T-helper 17 cell (primary cell): ENCODE measurements around the gene TMEM260. TPM values are rescaled to one million over a fixed set of nuclear protein-coding genes. Genes with fewer than 3 reads are reported as not detected.

ENCODE experiments used
- ATAC-seq: fragments of 150-1000 bp; cut with Tn5 transposase; 2 replicates; pipeline ENCODE4 v1.10.0; 2021; ENCODE audit warnings: mild to moderate bottlenecking, moderate library complexity
- DNase-seq, 3 donors: peaks; one replicate each; pipeline versions ENCODE4 v3.0.0 to v3.0.0-alpha.2; 2020 to 2021
- H3K9me3 ChIP-seq: one replicate; pipeline ENCODE4 v1.7.0; 2013; ENCODE audit warnings: low read length, mild to moderate bottlenecking; ENCODE audit not compliant: control insufficient read depth, poor library complexity, severe bottlenecking
- H3K27ac Mint-ChIP-seq: one replicate; pipeline ENCODE4 v1.8.0; 2022; ENCODE audit warnings: mild to moderate bottlenecking, moderate library complexity, mixed read lengths
- H3K27me3 Mint-ChIP-seq: one replicate; pipeline ENCODE4 v1.8.0; 2022; ENCODE audit warnings: mixed read lengths
- H3K36me3 Mint-ChIP-seq: one replicate; pipeline ENCODE4 v1.8.0; 2022; ENCODE audit warnings: low read depth, mixed read lengths
- H3K4me1 Mint-ChIP-seq: one replicate; pipeline ENCODE4 v1.8.0; 2022; ENCODE audit warnings: mild to moderate bottlenecking, mixed read lengths
- H3K4me3 Mint-ChIP-seq: one replicate; pipeline ENCODE4 v1.8.0; 2022; ENCODE audit warnings: mild to moderate bottlenecking, moderate library complexity, mixed read lengths
- total RNA-seq, 4 donors: library from RNA in 2 of 4; stranded (reverse) in 2 of 4; gene quantifications; one replicate each; pipeline ENCODE4 v1.2.3 and lab custom pipeline; 2022 to 2026

TMEM260 gene
- total RNA-seq, 2 donors from 2014 or later, result 16.8 to 21.2 TPM

- Mint-ChIP-seq H3K27me3 (no peaks in the 10 kb centered on the region), H3K4me1 (no peaks in the 10 kb centered on the region), H3K36me3 (peaks cover 13% of the 10 kb centered on the region), H3K4me3 (no peak overlapping the region), H3K27ac (no peak overlapping the region)
- H3K9me3 ChIP-seq, result peaks cover 8% of the 10 kb centered on the region
- ATAC-seq (no peak), DNase-seq (no peak)
These were observed 51.1 kb downstream of the TMEM260 start for GRCh38 chr14:56630707-56631106.

GRCh38 chr14:56632195-56632594 is 52.6 kb downstream of the TMEM260 start:
- H3K27ac Mint-ChIP-seq, result no peak overlapping the region
- H3K4me3 Mint-ChIP-seq, result no peak overlapping the region
- no peaks in the 10 kb centered on the region for H3K27me3 Mint-ChIP-seq
- H3K9me3 ChIP-seq, result peaks cover 8% of the 10 kb centered on the region
- H3K36me3 Mint-ChIP-seq, result peaks cover 17% of the 10 kb centered on the region
- no peaks in the 10 kb centered on the region for H3K4me1 Mint-ChIP-seq
- ATAC-seq (no peak), DNase-seq (no peak)

GRCh38 chr14:56633544-56633943 is 53.9 kb downstream of the TMEM260 start:
- Mint-ChIP-seq H3K4me3 (no peak overlapping the region), H3K4me1 (no peaks in the 10 kb centered on the region), H3K27ac (no peak overlapping the region), H3K36me3 (peaks cover 23% of the 10 kb centered on the region), H3K27me3 (no peaks in the 10 kb centered on the region)
- no peak for ATAC-seq
- peaks cover 8% of the 10 kb centered on the region for H3K9me3 ChIP-seq
- no peak for DNase-seq

- H3K9me3 ChIP-seq, result peaks cover 5% of the 10 kb centered on the region
- H3K4me3 Mint-ChIP-seq, result no peak overlapping the region
- H3K27ac Mint-ChIP-seq, result no peak overlapping the region
- peaks cover 25% of the 10 kb centered on the region for H3K36me3 Mint-ChIP-seq
- H3K27me3 Mint-ChIP-seq, result no peaks in the 10 kb centered on the region
- no peak for ATAC-seq
- no peaks in the 10 kb centered on the region for H3K4me1 Mint-ChIP-seq
- DNase-seq, result no peak
These were observed 55.4 kb downstream of the TMEM260 start for GRCh38 chr14:56635041-56635440.

- ATAC-seq, result no peak
- no peak overlapping the region for H3K4me3 Mint-ChIP-seq
- H3K27me3 Mint-ChIP-seq, result no peaks in the 10 kb centered on the region
- no peaks in the 10 kb centered on the region for H3K9me3 ChIP-seq
- no peak for DNase-seq
- no peaks in the 10 kb centered on the region for H3K36me3 Mint-ChIP-seq
- no peak overlapping the region for H3K27ac Mint-ChIP-seq
- H3K4me1 Mint-ChIP-seq, result no peaks in the 10 kb centered on the region
These were observed 67.9 kb downstream of the TMEM260 start for GRCh38 chr14:56647493-56647892.

- DNase-seq (no peak), ATAC-seq (no peak)
- H3K27ac Mint-ChIP-seq, result no peak overlapping the region
- H3K9me3 ChIP-seq, result no peaks in the 10 kb centered on the region
- H3K4me1 Mint-ChIP-seq, result no peaks in the 10 kb centered on the region
- no peak overlapping the region for H3K4me3 Mint-ChIP-seq
- no peaks in the 10 kb centered on the region for H3K27me3 Mint-ChIP-seq
- no peaks in the 10 kb centered on the region for H3K36me3 Mint-ChIP-seq
These were observed 69.1 kb downstream of the TMEM260 start for GRCh38 chr14:56648508-56649301.

GRCh38 chr14:56649382-56649781 is 69.8 kb downstream of the TMEM260 start:
- ATAC-seq, result no peak
- no peaks in the 10 kb centered on the region for H3K4me1 Mint-ChIP-seq
- no peaks in the 10 kb centered on the region for H3K27me3 Mint-ChIP-seq
- H3K9me3 ChIP-seq, result no peaks in the 10 kb centered on the region
- H3K4me3 Mint-ChIP-seq, result no peak overlapping the region
- no peak overlapping the region for H3K27ac Mint-ChIP-seq
- no peak for DNase-seq
- H3K36me3 Mint-ChIP-seq, result no peaks in the 10 kb centered on the region

GRCh38 chr14:56650048-56650447 is 70.5 kb downstream of the TMEM260 start:
- no peaks in the 10 kb centered on the region for H3K36me3 Mint-ChIP-seq
- DNase-seq (no peak), ATAC-seq (no peak)
- no peaks in the 10 kb centered on the region for H3K9me3 ChIP-seq
- H3K4me3 Mint-ChIP-seq, result no peak overlapping the region
- H3K27me3 Mint-ChIP-seq, result no peaks in the 10 kb centered on the region
- no peaks in the 10 kb centered on the region for H3K4me1 Mint-ChIP-seq
- H3K27ac Mint-ChIP-seq, result no peak overlapping the region

- no peak for ATAC-seq
- no peaks in the 10 kb centered on the region for H3K4me1 Mint-ChIP-seq
- no peak overlapping the region for H3K27ac Mint-ChIP-seq
- H3K27me3 Mint-ChIP-seq, result no peaks in the 10 kb centered on the region
- no peaks in the 10 kb centered on the region for H3K9me3 ChIP-seq
- no peaks in the 10 kb centered on the region for H3K36me3 Mint-ChIP-seq
- H3K4me3 Mint-ChIP-seq, result no peak overlapping the region
- no peak for DNase-seq
These were observed 71.4 kb downstream of the TMEM260 start for GRCh38 chr14:56650979-56651378.

GRCh38 chr14:56657604-56658003 is 78.0 kb downstream of the TMEM260 start:
- no peaks in the 10 kb centered on the region for H3K4me1 Mint-ChIP-seq
- ATAC-seq, result no peak

GRCh38 chr14:56659378-56659777 is 79.8 kb downstream of the TMEM260 start:
- Mint-ChIP-seq H3K4me1 (no peaks in the 10 kb centered on the region), H3K36me3 (no peaks in the 10 kb centered on the region), H3K4me3 (no peak overlapping the region), H3K27ac (no peak overlapping the region), H3K27me3 (no peaks in the 10 kb centered on the region)
- ATAC-seq (no peak), DNase-seq (no peak)
- H3K9me3 ChIP-seq, result no peaks in the 10 kb centered on the region

More at GRCh38 chr14:56657604-56658003, 78.0 kb downstream of the TMEM260 start:
- H3K36me3 Mint-ChIP-seq, result no peaks in the 10 kb centered on the region
- H3K27ac Mint-ChIP-seq, result no peak overlapping the region
- no peak overlapping the region for H3K4me3 Mint-ChIP-seq
- DNase-seq, result no peak
- no peaks in the 10 kb centered on the region for H3K27me3 Mint-ChIP-seq
- no peaks in the 10 kb centered on the region for H3K9me3 ChIP-seq

GRCh38 chr14:56659964-56660551 is 80.5 kb downstream of the TMEM260 start:
- no peak for ATAC-seq
- Mint-ChIP-seq H3K36me3 (no peaks in the 10 kb centered on the region), H3K27ac (no peak overlapping the region), H3K4me3 (no peak overlapping the region), H3K27me3 (no peaks in the 10 kb centered on the region), H3K4me1 (no peaks in the 10 kb centered on the region)
- H3K9me3 ChIP-seq, result no peaks in the 10 kb centered on the region
- DNase-seq, result no peak

- no peaks in the 10 kb centered on the region for H3K9me3 ChIP-seq
- ATAC-seq, result no peak
- Mint-ChIP-seq H3K4me1 (no peaks in the 10 kb centered on the region), H3K4me3 (no peak overlapping the region), H3K27me3 (no peaks in the 10 kb centered on the region), H3K27ac (no peak overlapping the region), H3K36me3 (no peaks in the 10 kb centered on the region)
- no peak for DNase-seq
These were observed 81.2 kb downstream of the TMEM260 start for GRCh38 chr14:56660677-56661389.
